Panc1 (cell line): ENCODE results near the gene EGFL7.

Experiments
- POLR2AphosphoS5 ChIP-seq: IDR thresholded peaks from 2 replicates; pipeline ENCODE4 v1.6.1; 2012; ENCODE audit warnings: mild to moderate bottlenecking, low read depth, low read length, moderate library complexity
- REST ChIP-seq, 2 experiments: IDR thresholded peaks; 2 replicates each; pipeline ENCODE4 v1.6.1; 2011 to 2012; ENCODE audit warnings: low read depth in 2 of 2, control low read depth in 1 of 2, low read length in 1 of 2, mild to moderate bottlenecking in 1 of 2, moderate library complexity in 1 of 2; ENCODE audit not compliant: insufficient read depth in 1 of 2
- SIN3A ChIP-seq: IDR thresholded peaks from 2 replicates; pipeline ENCODE4 v1.6.1; 2012; ENCODE audit warnings: low read depth, mild to moderate bottlenecking, low read length, moderate library complexity, borderline replicate concordance; ENCODE audit not compliant: insufficient read depth
- TF ChIP-seq, protein P1 (sequence below): fragments of 450-650 bp; IDR thresholded peaks from 2 replicates; pipeline ENCODE4 v1.5.1; 2017; ENCODE audit warnings: mild to moderate bottlenecking

DNA sequence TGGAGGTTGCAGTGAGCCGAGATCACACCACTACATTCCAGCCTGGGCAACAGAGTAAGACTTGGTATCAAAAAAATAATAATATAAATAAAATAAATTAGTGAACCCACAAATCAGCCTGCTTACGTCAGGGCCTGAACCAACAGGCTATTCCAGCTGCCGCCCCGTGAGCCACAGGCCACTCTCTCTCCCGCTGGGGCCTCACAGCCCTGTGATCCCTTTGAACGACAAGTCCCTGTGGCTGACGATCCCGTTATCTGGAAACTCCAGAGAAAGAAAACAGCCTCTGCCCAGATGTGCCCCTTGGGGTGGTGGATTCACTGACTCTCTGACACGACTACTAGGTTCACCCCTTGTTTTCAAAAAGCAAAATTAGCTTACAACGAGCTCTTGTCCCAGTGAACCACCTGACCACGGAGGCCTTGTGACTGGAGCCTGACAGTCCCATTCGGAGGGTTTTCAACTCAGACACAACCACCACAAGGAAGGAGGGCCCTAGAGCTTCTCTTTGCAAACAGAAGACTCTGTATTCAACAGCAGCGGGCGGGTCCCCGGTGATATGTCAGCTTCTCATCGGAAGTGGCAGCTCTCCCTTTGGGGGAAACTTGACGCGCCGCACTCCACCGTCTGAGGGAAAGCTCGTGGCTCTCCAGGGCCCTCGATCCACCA, 45.3 kb downstream of the EGFL7 start:
- TF ChIP-seq, protein P1, sequence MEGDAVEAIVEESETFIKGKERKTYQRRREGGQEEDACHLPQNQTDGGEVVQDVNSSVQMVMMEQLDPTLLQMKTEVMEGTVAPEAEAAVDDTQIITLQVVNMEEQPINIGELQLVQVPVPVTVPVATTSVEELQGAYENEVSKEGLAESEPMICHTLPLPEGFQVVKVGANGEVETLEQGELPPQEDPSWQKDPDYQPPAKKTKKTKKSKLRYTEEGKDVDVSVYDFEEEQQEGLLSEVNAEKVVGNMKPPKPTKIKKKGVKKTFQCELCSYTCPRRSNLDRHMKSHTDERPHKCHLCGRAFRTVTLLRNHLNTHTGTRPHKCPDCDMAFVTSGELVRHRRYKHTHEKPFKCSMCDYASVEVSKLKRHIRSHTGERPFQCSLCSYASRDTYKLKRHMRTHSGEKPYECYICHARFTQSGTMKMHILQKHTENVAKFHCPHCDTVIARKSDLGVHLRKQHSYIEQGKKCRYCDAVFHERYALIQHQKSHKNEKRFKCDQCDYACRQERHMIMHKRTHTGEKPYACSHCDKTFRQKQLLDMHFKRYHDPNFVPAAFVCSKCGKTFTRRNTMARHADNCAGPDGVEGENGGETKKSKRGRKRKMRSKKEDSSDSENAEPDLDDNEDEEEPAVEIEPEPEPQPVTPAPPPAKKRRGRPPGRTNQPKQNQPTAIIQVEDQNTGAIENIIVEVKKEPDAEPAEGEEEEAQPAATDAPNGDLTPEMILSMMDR, result no peak
- TF ChIP-seq POLR2AphosphoS5 (no peak), SIN3A (no peak), REST (IDR thresholded peaks at IDR 0.05; ENCODE audit: insufficient read depth in 1 of 2, low read depth in 2 of 2, low read length in 1 of 2) (no peak)
